ENCODE measurements around the gene C1orf105. TPM values are rescaled to one million over a fixed set of nuclear protein-coding genes. Genes with fewer than 3 reads are reported as not detected.

Gene C1orf105
- total and polyA plus RNA-seq, 2 of the 8 experiments (the other 6 are each of a cell fraction or from before 2014, with no cell fraction given): not detected

DNA sequence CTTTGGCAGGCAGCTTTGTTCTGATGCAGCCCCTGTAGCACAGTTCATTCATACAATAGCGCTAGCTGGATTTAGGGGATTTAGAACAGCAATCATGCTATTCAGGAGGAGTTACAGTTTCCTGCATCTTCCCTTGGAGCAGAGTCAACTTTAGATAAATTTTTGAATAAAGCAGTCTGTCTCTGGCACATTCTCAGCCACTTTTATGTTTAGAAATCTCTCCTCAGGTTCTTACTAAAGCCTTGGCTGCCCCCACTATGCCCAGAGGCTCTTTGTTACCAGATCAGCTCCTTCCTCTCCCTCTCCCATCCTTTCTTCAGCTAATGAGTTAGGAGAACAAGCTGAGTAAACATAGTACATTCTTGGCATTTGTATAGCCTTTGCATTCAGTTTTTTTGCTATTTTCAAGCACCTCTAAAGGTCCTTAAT lies 40.4 kb downstream of the C1orf105 start:
- Histone ChIP-seq H3K23ac (ENCODE audit: insufficient read length) (no peak overlapping the region), H3K4me2 (ENCODE audit: insufficient read depth in 1 of 2, low read depth in 2 of 2, low read length in 2 of 2) (no peak overlapping the region), H3K18ac (ENCODE audit: extremely low read depth, low read length) (no peak overlapping the region), H2BK15ac (ENCODE audit: low read length) (no peak overlapping the region), H2BK120ac (replicated peaks; ENCODE audit: low read depth, low read length) (no peak overlapping the region), H3K27ac (ENCODE audit: low read depth, low read length) (no peak overlapping the region), H3K23me2 (ENCODE audit: low read depth, low read length) (no peaks in the 10 kb centered on the region), H2BK12ac (ENCODE audit: low read depth, low read length) (no peak overlapping the region), H4K8ac (ENCODE audit: extremely low read depth, insufficient read depth, low read length) (no peak overlapping the region), H4K91ac (replicated peaks; ENCODE audit: insufficient read length, low read length) (no peak overlapping the region), H3K79me2 (ENCODE audit: control insufficient read depth in 1 of 2, insufficient read depth in 2 of 2, low read length in 2 of 2) (no peaks in the 10 kb centered on the region), H3K4ac (replicated peaks; ENCODE audit: insufficient read length, low read depth, low read length) (no peak overlapping the region), H3K9me3 (ENCODE audit: insufficient read depth in 2 of 2, low read depth in 1 of 2, low read length in 1 of 2) (no peaks in the 10 kb centered on the region), H4K20me1 (replicated peaks in 1 of 2; ENCODE audit: control insufficient read depth in 1 of 2, insufficient read depth in 2 of 2, low read length in 2 of 2) (no peaks in the 10 kb centered on the region), H3K79me1 (ENCODE audit: low read depth, low read length) (no peaks in the 10 kb centered on the region), H3K36me3 (ENCODE audit: control insufficient read depth in 2 of 4, insufficient read depth in 4 of 4, low read length in 3 of 4) (no peaks in the 10 kb centered on the region), H2AK5ac (ENCODE audit: low read depth, low read length) (no peak overlapping the region), H3K4me3 (ENCODE audit: extremely low read depth in 1 of 4, insufficient read depth in 2 of 4, low read depth in 3 of 4, low read length in 4 of 4) (no peak overlapping the region), H2AFZ (ENCODE audit: low read length) (peak overlapping the region; percentile 76; the same call in 1 of the 2 replicates), H3K9ac (replicated peaks in 1 of 4; ENCODE audit: extremely low read depth in 1 of 4, low read depth in 3 of 4, low read length in 3 of 4) (no peak overlapping the region), H2BK5ac (ENCODE audit: low read depth, low read length) (no peak overlapping the region), H2BK20ac (ENCODE audit: low read length) (no peak overlapping the region), H3K27me3 (replicated peaks in 1 of 4; ENCODE audit: control insufficient read depth in 3 of 4, extremely low read depth in 1 of 4, insufficient read depth in 3 of 4, low read length in 3 of 4) (no peaks in the 10 kb centered on the region), H3K56ac (replicated peaks; ENCODE audit: insufficient read length, low read depth, low read length) (no peak overlapping the region), H4K5ac (ENCODE audit: insufficient read length, low read depth, low read length) (no peak overlapping the region), H3K4me1 (replicated peaks in 1 of 4; ENCODE audit: control insufficient read depth in 3 of 4, insufficient read depth in 4 of 4, low read length in 3 of 4) (no peaks in the 10 kb centered on the region), H3K14ac (ENCODE audit: insufficient read length) (no peak overlapping the region)
- DNase-seq (ENCODE audit: low read depth in 1 of 2, low spot score in 2 of 2): no peak
- ChIA-PET CTCF (ENCODE audit: partially characterized antibody) (interaction anchor here (0.6 to 2.4 kb wide), 5 partner anchors 11 to 472 kb away, joined by 3 to 11 read pairs (median 4); no protein-coding TSS in a partner anchor), POLR2A (ENCODE audit: partially characterized antibody) (interaction anchor here (1.1 kb wide), 1 partner anchor 10 kb away, joined by 4 read pairs; no protein-coding TSS in a partner anchor)
- 100% methylated on average over 1 of the region's 1 CpG; no CpG with 5 or more reads in 1 of the 2 experiments for WGBS, 2 experiments (ENCODE audit: extremely low coverage in 1 of 2, insufficient coverage in 1 of 2, insufficient read length in 1 of 2, insufficient replicate concordance in 2 of 2, low coverage in 1 of 2, low lambda C conversion rate in 2 of 2, missing lambda C conversion rate in 1 of 2)
- TF ChIP-seq RAD21 (IDR thresholded peaks at IDR 0.05 in 1 of 2, conservative IDR thresholded peaks at IDR 0.05 in 1 of 2; ENCODE audit: low read depth in 2 of 2, low read length in 2 of 2) (no peak), SRF (IDR thresholded peaks at IDR 0.05; ENCODE audit: low read depth, low read length) (no peak), RNF2 (IDR thresholded peaks at IDR 0.05; ENCODE audit: borderline replicate concordance, low read depth, low read length, missing control alignments, poor library complexity, severe bottlenecking) (no peak), SIX5 (IDR thresholded peaks at IDR 0.05; ENCODE audit: low read depth, low read length) (no peak), GABPA (IDR thresholded peaks at IDR 0.05; ENCODE audit: borderline replicate concordance, insufficient read depth, low read length) (no peak)
- FAIRE-seq: no peak
